Activated naive CD4-positive, alpha-beta T cell treated with anti-CD3 and anti-CD28 coated beads, Interleukin-2, amount 50 U/mL, for 24 hours (primary cell): ENCODE measurements around the gene CDCA4.

Experiments used
- H3K27ac Mint-ChIP-seq: one replicate; pipeline ENCODE4 v1.8.0; 2021; ENCODE audit warnings: mild to moderate bottlenecking, mixed read lengths
- H3K27me3 Mint-ChIP-seq: one replicate; pipeline ENCODE4 v1.8.0; 2021; ENCODE audit warnings: mixed read lengths
- H3K36me3 Mint-ChIP-seq: one replicate; pipeline ENCODE4 v1.8.0; 2021; ENCODE audit warnings: mixed read lengths
- H3K4me1 Mint-ChIP-seq: one replicate; pipeline ENCODE4 v1.8.0; 2021; ENCODE audit warnings: mixed read lengths
- H3K4me3 Mint-ChIP-seq: one replicate; pipeline ENCODE4 v1.8.0; 2021; ENCODE audit warnings: mild to moderate bottlenecking, mixed read lengths
- H3K9me3 Mint-ChIP-seq: one replicate; pipeline ENCODE4 v1.8.0; 2021; ENCODE audit warnings: mixed read lengths

The CDCA4 gene

GRCh38 chr14:104996032-104996431 is 24.9 kb downstream of the CDCA4 start:
- no peaks in the 10 kb centered on the region for H3K4me1 Mint-ChIP-seq
- no peaks in the 10 kb centered on the region for H3K27me3 Mint-ChIP-seq
- peaks cover 3% of the 10 kb centered on the region for H3K36me3 Mint-ChIP-seq
- no peak overlapping the region for H3K27ac Mint-ChIP-seq
- no peak overlapping the region for H3K4me3 Mint-ChIP-seq
- H3K9me3 Mint-ChIP-seq: no peaks in the 10 kb centered on the region

GRCh38 chr14:104994978-104995377 is 25.9 kb downstream of the CDCA4 start:
- Mint-ChIP-seq H3K27ac (no peak overlapping the region), H3K27me3 (no peaks in the 10 kb centered on the region), H3K9me3 (no peaks in the 10 kb centered on the region)

GRCh38 chr14:104993808-104994591 is 26.9 kb downstream of the CDCA4 start:
- Mint-ChIP-seq H3K27me3 (no peaks in the 10 kb centered on the region), H3K27ac (no peak overlapping the region), H3K4me1 (no peaks in the 10 kb centered on the region), H3K9me3 (no peaks in the 10 kb centered on the region), H3K4me3 (no peak overlapping the region), H3K36me3 (peaks cover 3% of the 10 kb centered on the region)

More at GRCh38 chr14:104994978-104995377, 25.9 kb downstream of the CDCA4 start:
- H3K4me1 Mint-ChIP-seq: no peaks in the 10 kb centered on the region
- peaks cover 3% of the 10 kb centered on the region for H3K36me3 Mint-ChIP-seq
- no peak overlapping the region for H3K4me3 Mint-ChIP-seq

GRCh38 chr14:104993306-104993705 is 27.6 kb downstream of the CDCA4 start:
- Mint-ChIP-seq H3K27me3 (no peaks in the 10 kb centered on the region), H3K27ac (no peak overlapping the region), H3K36me3 (peaks cover 3% of the 10 kb centered on the region), H3K9me3 (no peaks in the 10 kb centered on the region), H3K4me3 (no peak overlapping the region), H3K4me1 (no peaks in the 10 kb centered on the region)

GRCh38 chr14:104992501-104992900 is 28.4 kb downstream of the CDCA4 start:
- peaks cover under 1% of the 10 kb centered on the region for H3K4me1 Mint-ChIP-seq
- no peak overlapping the region for H3K4me3 Mint-ChIP-seq
- H3K9me3 Mint-ChIP-seq: no peaks in the 10 kb centered on the region
- H3K36me3 Mint-ChIP-seq: peaks cover 3% of the 10 kb centered on the region
- peak overlapping the region; percentile 46 for H3K27ac Mint-ChIP-seq
- no peaks in the 10 kb centered on the region for H3K27me3 Mint-ChIP-seq

- Mint-ChIP-seq H3K4me1 (peaks cover 4% of the 10 kb centered on the region), H3K27me3 (no peaks in the 10 kb centered on the region), H3K36me3 (peaks cover 3% of the 10 kb centered on the region), H3K27ac (peak overlapping the region; percentile 62), H3K9me3 (no peaks in the 10 kb centered on the region), H3K4me3 (no peak overlapping the region)
These were observed 29.0 kb downstream of the CDCA4 start for GRCh38 chr14:104991896-104992230.

- Mint-ChIP-seq H3K4me3 (no peak overlapping the region), H3K27ac (no peak overlapping the region), H3K4me1 (peaks cover 4% of the 10 kb centered on the region), H3K36me3 (peaks cover 3% of the 10 kb centered on the region), H3K9me3 (no peaks in the 10 kb centered on the region), H3K27me3 (no peaks in the 10 kb centered on the region)
These were observed 31.0 kb downstream of the CDCA4 start for GRCh38 chr14:104989951-104990303.

- Mint-ChIP-seq H3K4me3 (no peak overlapping the region), H3K27ac (no peak overlapping the region), H3K4me1 (peaks cover 6% of the 10 kb centered on the region), H3K9me3 (no peaks in the 10 kb centered on the region), H3K36me3 (peaks cover 3% of the 10 kb centered on the region), H3K27me3 (no peaks in the 10 kb centered on the region)
These were observed 31.5 kb downstream of the CDCA4 start for GRCh38 chr14:104989236-104989950.

- no peak overlapping the region for H3K27ac Mint-ChIP-seq
- peaks cover 8% of the 10 kb centered on the region for H3K4me1 Mint-ChIP-seq
- no peaks in the 10 kb centered on the region for H3K9me3 Mint-ChIP-seq
- no peaks in the 10 kb centered on the region for H3K27me3 Mint-ChIP-seq
- H3K36me3 Mint-ChIP-seq: no peaks in the 10 kb centered on the region
- peak overlapping the region; percentile 74 for H3K4me3 Mint-ChIP-seq
These were observed 34.3 kb downstream of the CDCA4 start for GRCh38 chr14:104986487-104987164.

GRCh38 chr14:104985675-104986486 is 35.0 kb downstream of the CDCA4 start, which contains the start of gene CLBA1:
Gene CLBA1 (plus strand): TSS chr14:104985788. CDS start chr14:104986432, 644 bp downstream.
- Mint-ChIP-seq H3K27me3 (no peaks in the 10 kb centered on the region), H3K4me1 (peaks cover 8% of the 10 kb centered on the region), H3K36me3 (no peaks in the 10 kb centered on the region), H3K4me3 (peak within 1 kb of the TSS; percentile 82), H3K9me3 (no peaks in the 10 kb centered on the region), H3K27ac (peak within 1 kb of the TSS; percentile 91)

- Mint-ChIP-seq H3K27ac (peak overlapping the region; percentile 91), H3K36me3 (no peaks in the 10 kb centered on the region), H3K4me1 (peaks cover 8% of the 10 kb centered on the region), H3K27me3 (no peaks in the 10 kb centered on the region), H3K4me3 (peak overlapping the region; percentile 82), H3K9me3 (no peaks in the 10 kb centered on the region)
These were observed 36.6 kb downstream of the CDCA4 start for GRCh38 chr14:104984056-104984894.

GRCh38 chr14:104983231-104983721 is 37.6 kb downstream of the CDCA4 start:
- Mint-ChIP-seq H3K36me3 (no peaks in the 10 kb centered on the region), H3K4me1 (peaks cover 8% of the 10 kb centered on the region), H3K27ac (no peak overlapping the region), H3K9me3 (no peaks in the 10 kb centered on the region), H3K4me3 (no peak overlapping the region), H3K27me3 (no peaks in the 10 kb centered on the region)

GRCh38 chr14:104982548-104983230 is 38.2 kb downstream of the CDCA4 start:
- H3K27me3 Mint-ChIP-seq: no peaks in the 10 kb centered on the region
- peaks cover 11% of the 10 kb centered on the region for H3K4me1 Mint-ChIP-seq
- H3K36me3 Mint-ChIP-seq: no peaks in the 10 kb centered on the region
- peak overlapping the region; percentile 35 for H3K27ac Mint-ChIP-seq
- no peaks in the 10 kb centered on the region for H3K9me3 Mint-ChIP-seq
- no peak overlapping the region for H3K4me3 Mint-ChIP-seq
